GM18867 (cell line): Measurements from ENCODE around the gene MBP.

Experiments used
- ATAC-seq: cut with Tn5 transposase; IDR thresholded peaks from one replicate; pipeline ENCODE4 v1.9.1; 2021; ENCODE audit warnings: mild to moderate bottlenecking, moderate library complexity; ENCODE audit not compliant: unreplicated experiment

Gene MBP

GRCh38 chr18:77054606-77055428 lies 77.8 kb downstream of the MBP start:
- peak; percentile 94 for ATAC-seq

- ATAC-seq: no peak
Observed at GRCh38 chr18:77054288-77054605, 78.3 kb downstream of the MBP start.

- no peak for ATAC-seq
Observed at GRCh38 chr18:77053616-77054287, 78.8 kb downstream of the MBP start.

- no peak for ATAC-seq
Observed at GRCh38 chr18:77052983-77053309, 79.6 kb downstream of the MBP start.

GRCh38 chr18:77052297-77052982 lies 80.1 kb downstream of the MBP start:
- no peak for ATAC-seq

- no peak for ATAC-seq
Observed at GRCh38 chr18:77051581-77052296, 80.8 kb downstream of the MBP start.

- ATAC-seq: no peak
Observed at GRCh38 chr18:77049938-77050337, 82.6 kb downstream of the MBP start.

GRCh38 chr18:77047803-77048419 lies 84.7 kb downstream of the MBP start:
- no peak for ATAC-seq

- ATAC-seq: no peak
Observed at GRCh38 chr18:77046994-77047393, 85.6 kb downstream of the MBP start.

GRCh38 chr18:77046409-77046808 lies 86.2 kb downstream of the MBP start:
- no peak for ATAC-seq

- ATAC-seq: no peak
Observed at GRCh38 chr18:77045677-77046076, 86.9 kb downstream of the MBP start.

GRCh38 chr18:77044866-77045664 lies 87.5 kb downstream of the MBP start:
- no peak for ATAC-seq

GRCh38 chr18:77043541-77044280 lies 88.9 kb downstream of the MBP start:
- no peak for ATAC-seq

GRCh38 chr18:77042583-77042982 lies 90.0 kb downstream of the MBP start:
- ATAC-seq: no peak

GRCh38 chr18:77039196-77040130 lies 93.1 kb downstream of the MBP start:
- no peak for ATAC-seq

GRCh38 chr18:77038182-77038858 lies 94.3 kb downstream of the MBP start:
- ATAC-seq: no peak

- ATAC-seq: no peak
Observed at GRCh38 chr18:77037567-77037966, 95.0 kb downstream of the MBP start.
